Tibial nerve (tissue), 4 donors: ENCODE results near the gene MRPL45.

Experiments
- EP300 ChIP-seq, 2 donors: sonication (generic); formaldehyde crosslinking; IDR thresholded peaks; one replicate each; pipeline ENCODE4 v1.6.1; 2017; ENCODE audit warnings: antibody characterized with exemption in 2 of 2, mild to moderate bottlenecking in 1 of 2
- TF ChIP-seq, protein P1 (sequence below), 5 experiments: fragments of 200-600 bp in 3 of 5; fragments of 450-650 bp in 2 of 5; sonication (generic) in 3 of 5; IDR thresholded peaks; one replicate each; pipeline ENCODE4 v1.5.1; 2016 to 2019; ENCODE audit warnings: antibody characterized with exemption in 5 of 5, mild to moderate bottlenecking in 3 of 5, moderate library complexity in 2 of 5

DNA sequence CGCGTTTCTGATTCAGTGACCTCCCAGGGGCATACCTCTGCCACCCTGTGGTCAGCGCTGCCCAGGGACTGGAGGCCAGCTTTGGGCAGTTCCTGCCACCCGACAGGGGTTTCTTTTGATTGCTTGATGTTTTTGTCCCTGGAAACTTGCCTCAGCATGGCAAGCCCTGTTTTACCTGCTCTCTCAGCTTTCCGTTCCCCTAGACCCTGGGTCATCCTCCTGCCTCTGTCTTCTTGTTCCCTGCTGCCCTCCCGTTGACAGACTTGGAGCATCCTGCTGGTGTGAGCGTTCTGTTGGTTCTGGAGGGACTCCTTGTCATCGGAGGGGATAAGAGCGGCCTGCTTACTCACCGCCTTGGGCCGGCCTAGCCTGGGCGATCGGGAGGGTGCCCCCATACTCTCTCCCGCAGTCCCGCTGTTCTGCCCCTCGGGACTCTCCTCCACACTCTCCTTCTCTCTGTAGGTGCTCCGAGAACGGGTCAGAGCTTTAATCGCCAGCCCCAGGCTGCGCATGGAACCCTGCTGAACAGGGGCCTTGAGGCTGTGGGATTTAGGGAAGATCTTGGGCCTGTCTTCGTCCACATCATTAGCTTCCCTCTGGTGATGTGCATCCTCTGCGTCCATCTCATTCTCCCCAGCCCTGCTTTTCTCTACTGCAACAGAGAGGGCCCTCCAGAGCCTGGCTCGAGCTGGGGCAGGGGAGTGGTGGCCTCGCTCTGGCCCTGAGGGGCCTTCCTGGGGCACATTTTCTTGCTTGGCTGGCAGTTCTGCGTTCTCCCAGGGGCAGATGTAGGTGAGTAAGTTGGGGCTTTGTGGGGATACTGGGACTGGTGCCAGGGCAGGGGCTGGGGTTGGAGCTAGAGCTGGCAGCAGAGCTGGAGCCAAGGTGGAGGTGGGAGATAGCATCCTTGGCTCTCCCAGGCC, 33.1 kb downstream of the MRPL45 start:
- TF ChIP-seq, protein P1, sequence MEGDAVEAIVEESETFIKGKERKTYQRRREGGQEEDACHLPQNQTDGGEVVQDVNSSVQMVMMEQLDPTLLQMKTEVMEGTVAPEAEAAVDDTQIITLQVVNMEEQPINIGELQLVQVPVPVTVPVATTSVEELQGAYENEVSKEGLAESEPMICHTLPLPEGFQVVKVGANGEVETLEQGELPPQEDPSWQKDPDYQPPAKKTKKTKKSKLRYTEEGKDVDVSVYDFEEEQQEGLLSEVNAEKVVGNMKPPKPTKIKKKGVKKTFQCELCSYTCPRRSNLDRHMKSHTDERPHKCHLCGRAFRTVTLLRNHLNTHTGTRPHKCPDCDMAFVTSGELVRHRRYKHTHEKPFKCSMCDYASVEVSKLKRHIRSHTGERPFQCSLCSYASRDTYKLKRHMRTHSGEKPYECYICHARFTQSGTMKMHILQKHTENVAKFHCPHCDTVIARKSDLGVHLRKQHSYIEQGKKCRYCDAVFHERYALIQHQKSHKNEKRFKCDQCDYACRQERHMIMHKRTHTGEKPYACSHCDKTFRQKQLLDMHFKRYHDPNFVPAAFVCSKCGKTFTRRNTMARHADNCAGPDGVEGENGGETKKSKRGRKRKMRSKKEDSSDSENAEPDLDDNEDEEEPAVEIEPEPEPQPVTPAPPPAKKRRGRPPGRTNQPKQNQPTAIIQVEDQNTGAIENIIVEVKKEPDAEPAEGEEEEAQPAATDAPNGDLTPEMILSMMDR (IDR thresholded peaks at IDR 0.05), result no peak
- no peak for TF ChIP-seq EP300 (IDR thresholded peaks at IDR 0.05)
